GM23338 (cell line): ENCODE results near the gene DOCK2. TPM values are rescaled to one million over a fixed set of nuclear protein-coding genes. Genes with fewer than 3 reads are reported as not detected.

Experiments used
- ATAC-seq: fragments of 200-7000 bp; cut with Tn5 transposase; 3 replicates; pipeline ENCODE4 v1.9.1; 2020
- DNase-seq: peaks from one replicate; pipeline ENCODE4 v3.0.0-alpha.2; 2015; ENCODE audit warnings: low spot score
- H2AFZ ChIP-seq: fragments of 200-600 bp; sonication (generic); 2 replicates; pipeline ENCODE4 v1.8.0; 2016; ENCODE audit warnings: antibody characterized with exemption, mild to moderate bottlenecking, moderate library complexity
- H3F3A ChIP-seq: fragments of 200-600 bp; sonication (generic); replicated peaks from 2 replicates; pipeline ENCODE4 v1.8.0; 2017; ENCODE audit warnings: antibody characterized with exemption, mixed run types, low read depth
- H3K27ac ChIP-seq: fragments of 200-600 bp; sonication (generic); 2 replicates; pipeline ENCODE4 v1.6.1; 2016; ENCODE audit warnings: low read depth
- H3K27me3 ChIP-seq: fragments of 200-600 bp; sonication (generic); 2 replicates; pipeline ENCODE4 v1.8.0; 2016; ENCODE audit warnings: mild to moderate bottlenecking, mixed run types, moderate library complexity; ENCODE audit not compliant: insufficient read depth
- H3K36me3 ChIP-seq: fragments of 200-600 bp; sonication (generic); 2 replicates; pipeline ENCODE4 v1.8.0; 2016; ENCODE audit warnings: mild to moderate bottlenecking; ENCODE audit not compliant: insufficient read depth
- H3K4me1 ChIP-seq: fragments of 200-600 bp; sonication (generic); 2 replicates; pipeline ENCODE4 v1.8.0; 2016; ENCODE audit warnings: mild to moderate bottlenecking, moderate library complexity; ENCODE audit not compliant: insufficient read depth
- H3K4me2 ChIP-seq: fragments of 200-600 bp; sonication (generic); 2 replicates; pipeline ENCODE4 v1.7.1; 2017; ENCODE audit warnings: mixed run types
- H3K4me3 ChIP-seq: fragments of 200-600 bp; sonication (generic); 2 replicates; pipeline ENCODE4 v1.6.1; 2016; ENCODE audit warnings: mixed run types
- H3K79me2 ChIP-seq: fragments of 200-600 bp; sonication (generic); replicated peaks from 2 replicates; pipeline ENCODE4 v1.8.0; 2017; ENCODE audit warnings: mild to moderate bottlenecking; ENCODE audit not compliant: insufficient read depth
- H3K9me2 ChIP-seq: fragments of 200-600 bp; sonication (generic); 2 replicates; pipeline ENCODE4 v1.8.0; 2017; ENCODE audit not compliant: insufficient read depth
- H4K20me1 ChIP-seq: fragments of 200-600 bp; sonication (generic); replicated peaks from 2 replicates; pipeline ENCODE4 v1.8.0; 2017; ENCODE audit warnings: mild to moderate bottlenecking; ENCODE audit not compliant: insufficient read depth
- H3K27ac Mint-ChIP-seq: 2 replicates; pipeline ENCODE4 v1.8.0; 2020; ENCODE audit warnings: inconsistent platforms, mild to moderate bottlenecking, moderate library complexity, mixed read lengths
- H3K27me3 Mint-ChIP-seq: 3 replicates; pipeline ENCODE4 v1.8.0; 2022; ENCODE audit warnings: low read depth, mild to moderate bottlenecking, moderate library complexity, mixed read lengths, inconsistent platforms; ENCODE audit not compliant: insufficient read depth, poor library complexity
- H3K36me3 Mint-ChIP-seq: 3 replicates; pipeline ENCODE4 v1.8.0; 2021; ENCODE audit warnings: low read depth, mild to moderate bottlenecking, inconsistent platforms, moderate library complexity, mixed read lengths
- H3K4me1 Mint-ChIP-seq: 3 replicates; pipeline ENCODE4 v1.8.0; 2020; ENCODE audit warnings: mild to moderate bottlenecking, inconsistent platforms, mixed read lengths
- H3K4me3 Mint-ChIP-seq: 3 replicates; pipeline ENCODE4 v1.8.0; 2021; ENCODE audit warnings: moderate library complexity, mild to moderate bottlenecking, inconsistent platforms, mixed read lengths
- H3K9me3 Mint-ChIP-seq: 3 replicates; pipeline ENCODE4 v1.8.0; 2020; ENCODE audit warnings: moderate library complexity, mild to moderate bottlenecking, inconsistent platforms, mixed read lengths
- CREB1 ChIP-seq: fragments of 250-450 bp; sonication (Bioruptor Pico); IDR thresholded peaks from 2 replicates; pipeline ENCODE4 v1.5.0; 2020; ENCODE audit warnings: low read depth, mild to moderate bottlenecking, moderate library complexity
- ETS1 ChIP-seq: IDR thresholded peaks from 2 replicates; pipeline ENCODE4 v1.6.1; 2016; ENCODE audit warnings: antibody characterized with exemption
- EZH2 ChIP-seq: fragments of 200-600 bp; sonication (generic); IDR thresholded peaks from one replicate; pipeline ENCODE4 v1.8.0; 2017; ENCODE audit warnings: antibody characterized with exemption, mild to moderate bottlenecking, low read depth; ENCODE audit not compliant: unreplicated experiment
- EZH2phosphoT487 ChIP-seq: fragments of 200-600 bp; sonication (generic); IDR thresholded peaks from one replicate; pipeline ENCODE4 v1.8.1; 2018; ENCODE audit warnings: antibody characterized with exemption; ENCODE audit not compliant: unreplicated experiment
- JUNB ChIP-seq: IDR thresholded peaks from one replicate; pipeline ENCODE4 v1.6.1; 2016; ENCODE audit warnings: antibody characterized with exemption; ENCODE audit not compliant: unreplicated experiment
- NANOG ChIP-seq: IDR thresholded peaks from 2 replicates; pipeline ENCODE4 v1.6.1; 2016; ENCODE audit warnings: antibody characterized with exemption, borderline replicate concordance
- POLR2AphosphoS5 ChIP-seq: IDR thresholded peaks from 2 replicates; pipeline ENCODE4 v1.6.1; 2016; ENCODE audit warnings: antibody characterized with exemption, low read depth
- REST ChIP-seq: IDR thresholded peaks from one replicate; pipeline ENCODE4 v1.6.1; 2018; ENCODE audit warnings: antibody characterized with exemption; ENCODE audit not compliant: unreplicated experiment
- STAT1 ChIP-seq: IDR thresholded peaks from one replicate; pipeline ENCODE4 v1.6.1; 2016; ENCODE audit warnings: antibody characterized with exemption; ENCODE audit not compliant: unreplicated experiment
- ZNF114 ChIP-seq: fragments of 250-450 bp; sonication (Bioruptor Pico); IDR thresholded peaks from 2 replicates; pipeline ENCODE4 v1.5.0; 2020; ENCODE audit warnings: mild to moderate bottlenecking, moderate library complexity
- polyA plus RNA-seq: library from polyadenylated mRNA; unstranded; fragments of >200 nt; fragmentation: Nextera tagmentation; extraction: Ambion mirVana; gene quantifications from 2 replicates; pipeline ENCODE4 v1.2.1, GENCODE V29; 2016
- total RNA-seq: library from RNA; depleted of rRNA; stranded (reverse); fragments of >200 nt; shearing (Covaris generic); gene quantifications from 2 replicates; pipeline ENCODE4 v1.2.3, GENCODE V29; 2014
- TF ChIP-seq, protein P1 (sequence below): fragments of 250-450 bp; sonication (Bioruptor Pico); IDR thresholded peaks from 2 replicates; pipeline ENCODE4 v1.5.0; 2020; ENCODE audit warnings: mild to moderate bottlenecking, moderate library complexity
- TF ChIP-seq, protein P2 (sequence below), 2 experiments: fragments of 200-600 bp in 1 of 2; sonication (generic) in 1 of 2; conservative IDR thresholded peaks; 2 replicates each; pipeline versions ENCODE4 v1.5.1 to v1.6.1; 2016 to 2017; ENCODE audit warnings: antibody characterized with exemption in 2 of 2, low read depth in 2 of 2, mild to moderate bottlenecking in 2 of 2, moderate library complexity in 1 of 2

The DOCK2 gene
- total and polyA plus RNA-seq, 2 experiments from 2014 or later = 3.7 to 9.4 TPM

DNA sequence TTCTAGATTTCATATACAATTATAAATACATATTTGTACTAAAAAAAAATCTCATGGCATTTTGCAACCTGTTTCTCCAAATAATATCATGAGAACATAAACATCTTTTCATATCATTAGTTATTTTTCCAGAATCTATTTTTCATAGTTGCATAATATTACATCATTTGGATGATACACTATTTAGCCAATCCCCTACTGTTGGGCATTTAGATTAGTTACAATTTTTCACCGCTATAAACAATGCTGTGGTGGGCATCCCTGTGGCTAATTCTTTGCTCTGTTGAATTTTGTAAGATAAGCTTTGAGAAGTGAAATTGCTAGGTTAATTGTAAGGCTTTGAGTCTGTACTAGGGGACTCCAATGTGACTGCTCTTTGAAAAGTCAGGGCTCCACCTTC lies 466.4 kb downstream of the DOCK2 start:
- no peaks in the 10 kb centered on the region for H3F3A ChIP-seq
- H3K4me1 Mint-ChIP-seq = peaks cover 12% of the 10 kb centered on the region
- TF ChIP-seq, protein P1, sequence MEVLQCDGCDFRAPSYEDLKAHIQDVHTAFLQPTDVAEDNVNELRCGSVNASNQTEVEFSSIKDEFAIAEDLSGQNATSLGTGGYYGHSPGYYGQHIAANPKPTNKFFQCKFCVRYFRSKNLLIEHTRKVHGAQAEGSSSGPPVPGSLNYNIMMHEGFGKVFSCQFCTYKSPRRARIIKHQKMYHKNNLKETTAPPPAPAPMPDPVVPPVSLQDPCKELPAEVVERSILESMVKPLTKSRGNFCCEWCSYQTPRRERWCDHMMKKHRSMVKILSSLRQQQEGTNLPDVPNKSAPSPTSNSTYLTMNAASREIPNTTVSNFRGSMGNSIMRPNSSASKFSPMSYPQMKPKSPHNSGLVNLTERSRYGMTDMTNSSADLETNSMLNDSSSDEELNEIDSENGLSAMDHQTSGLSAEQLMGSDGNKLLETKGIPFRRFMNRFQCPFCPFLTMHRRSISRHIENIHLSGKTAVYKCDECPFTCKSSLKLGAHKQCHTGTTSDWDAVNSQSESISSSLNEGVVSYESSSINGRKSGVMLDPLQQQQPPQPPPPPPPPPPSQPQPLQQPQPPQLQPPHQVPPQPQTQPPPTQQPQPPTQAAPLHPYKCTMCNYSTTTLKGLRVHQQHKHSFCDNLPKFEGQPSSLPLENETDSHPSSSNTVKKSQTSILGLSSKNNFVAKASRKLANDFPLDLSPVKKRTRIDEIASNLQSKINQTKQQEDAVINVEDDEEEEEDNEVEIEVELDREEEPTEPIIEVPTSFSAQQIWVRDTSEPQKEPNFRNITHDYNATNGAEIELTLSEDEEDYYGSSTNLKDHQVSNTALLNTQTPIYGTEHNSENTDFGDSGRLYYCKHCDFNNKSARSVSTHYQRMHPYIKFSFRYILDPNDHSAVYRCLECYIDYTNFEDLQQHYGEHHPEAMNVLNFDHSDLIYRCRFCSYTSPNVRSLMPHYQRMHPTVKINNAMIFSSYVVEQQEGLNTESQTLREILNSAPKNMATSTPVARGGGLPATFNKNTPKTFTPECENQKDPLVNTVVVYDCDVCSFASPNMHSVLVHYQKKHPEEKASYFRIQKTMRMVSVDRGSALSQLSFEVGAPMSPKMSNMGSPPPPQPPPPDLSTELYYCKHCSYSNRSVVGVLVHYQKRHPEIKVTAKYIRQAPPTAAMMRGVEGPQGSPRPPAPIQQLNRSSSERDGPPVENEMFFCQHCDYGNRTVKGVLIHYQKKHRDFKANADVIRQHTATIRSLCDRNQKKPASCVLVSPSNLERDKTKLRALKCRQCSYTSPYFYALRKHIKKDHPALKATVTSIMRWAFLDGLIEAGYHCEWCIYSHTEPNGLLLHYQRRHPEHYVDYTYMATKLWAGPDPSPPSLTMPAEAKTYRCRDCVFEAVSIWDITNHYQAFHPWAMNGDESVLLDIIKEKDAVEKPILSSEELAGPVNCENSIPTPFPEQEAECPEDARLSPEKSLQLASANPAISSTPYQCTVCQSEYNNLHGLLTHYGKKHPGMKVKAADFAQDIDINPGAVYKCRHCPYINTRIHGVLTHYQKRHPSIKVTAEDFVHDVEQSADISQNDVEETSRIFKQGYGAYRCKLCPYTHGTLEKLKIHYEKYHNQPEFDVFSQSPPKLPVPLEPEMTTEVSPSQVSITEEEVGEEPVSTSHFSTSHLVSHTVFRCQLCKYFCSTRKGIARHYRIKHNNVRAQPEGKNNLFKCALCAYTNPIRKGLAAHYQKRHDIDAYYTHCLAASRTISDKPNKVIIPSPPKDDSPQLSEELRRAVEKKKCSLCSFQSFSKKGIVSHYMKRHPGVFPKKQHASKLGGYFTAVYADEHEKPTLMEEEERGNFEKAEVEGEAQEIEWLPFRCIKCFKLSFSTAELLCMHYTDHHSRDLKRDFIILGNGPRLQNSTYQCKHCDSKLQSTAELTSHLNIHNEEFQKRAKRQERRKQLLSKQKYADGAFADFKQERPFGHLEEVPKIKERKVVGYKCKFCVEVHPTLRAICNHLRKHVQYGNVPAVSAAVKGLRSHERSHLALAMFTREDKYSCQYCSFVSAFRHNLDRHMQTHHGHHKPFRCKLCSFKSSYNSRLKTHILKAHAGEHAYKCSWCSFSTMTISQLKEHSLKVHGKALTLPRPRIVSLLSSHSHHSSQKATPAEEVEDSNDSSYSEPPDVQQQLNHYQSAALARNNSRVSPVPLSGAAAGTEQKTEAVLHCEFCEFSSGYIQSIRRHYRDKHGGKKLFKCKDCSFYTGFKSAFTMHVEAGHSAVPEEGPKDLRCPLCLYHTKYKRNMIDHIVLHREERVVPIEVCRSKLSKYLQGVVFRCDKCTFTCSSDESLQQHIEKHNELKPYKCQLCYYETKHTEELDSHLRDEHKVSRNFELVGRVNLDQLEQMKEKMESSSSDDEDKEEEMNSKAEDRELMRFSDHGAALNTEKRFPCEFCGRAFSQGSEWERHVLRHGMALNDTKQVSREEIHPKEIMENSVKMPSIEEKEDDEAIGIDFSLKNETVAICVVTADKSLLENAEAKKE = no peak
- TF ChIP-seq EZH2phosphoT487 (no peak), NANOG (no peak), JUNB (no peak), REST (no peak), CREB1 (CRISPR knock-in tag) (no peak), ZNF114 (CRISPR knock-in tag) (no peak), EZH2 (no peak), STAT1 (no peak), POLR2AphosphoS5 (no peak), ETS1 (no peak)
- TF ChIP-seq, protein P2, sequence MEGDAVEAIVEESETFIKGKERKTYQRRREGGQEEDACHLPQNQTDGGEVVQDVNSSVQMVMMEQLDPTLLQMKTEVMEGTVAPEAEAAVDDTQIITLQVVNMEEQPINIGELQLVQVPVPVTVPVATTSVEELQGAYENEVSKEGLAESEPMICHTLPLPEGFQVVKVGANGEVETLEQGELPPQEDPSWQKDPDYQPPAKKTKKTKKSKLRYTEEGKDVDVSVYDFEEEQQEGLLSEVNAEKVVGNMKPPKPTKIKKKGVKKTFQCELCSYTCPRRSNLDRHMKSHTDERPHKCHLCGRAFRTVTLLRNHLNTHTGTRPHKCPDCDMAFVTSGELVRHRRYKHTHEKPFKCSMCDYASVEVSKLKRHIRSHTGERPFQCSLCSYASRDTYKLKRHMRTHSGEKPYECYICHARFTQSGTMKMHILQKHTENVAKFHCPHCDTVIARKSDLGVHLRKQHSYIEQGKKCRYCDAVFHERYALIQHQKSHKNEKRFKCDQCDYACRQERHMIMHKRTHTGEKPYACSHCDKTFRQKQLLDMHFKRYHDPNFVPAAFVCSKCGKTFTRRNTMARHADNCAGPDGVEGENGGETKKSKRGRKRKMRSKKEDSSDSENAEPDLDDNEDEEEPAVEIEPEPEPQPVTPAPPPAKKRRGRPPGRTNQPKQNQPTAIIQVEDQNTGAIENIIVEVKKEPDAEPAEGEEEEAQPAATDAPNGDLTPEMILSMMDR (conservative IDR thresholded peaks at IDR 0.05; ENCODE audit: low read depth in 2 of 2) = no peak
- no peaks in the 10 kb centered on the region; the same call in 1 of the 2 replicates for H3K9me2 ChIP-seq
- no peak overlapping the region for H3K4me3 ChIP-seq
- H3K27me3 ChIP-seq = no peaks in the 10 kb centered on the region
- H4K20me1 ChIP-seq = no peaks in the 10 kb centered on the region
- H3K4me3 Mint-ChIP-seq = no peak overlapping the region
- no peak for ATAC-seq
- H3K79me2 ChIP-seq = no peaks in the 10 kb centered on the region
- H3K27me3 Mint-ChIP-seq = peaks cover 7% of the 10 kb centered on the region
- H3K27ac Mint-ChIP-seq = no peak overlapping the region
- no peaks in the 10 kb centered on the region for H3K4me1 ChIP-seq
- peaks cover 4% of the 10 kb centered on the region; the same call in 2 of the 3 replicates for H3K9me3 Mint-ChIP-seq
- no peaks in the 10 kb centered on the region for H3K36me3 ChIP-seq
- H3K36me3 Mint-ChIP-seq = no peaks in the 10 kb centered on the region; the same call in 2 of the 3 replicates
- no peak overlapping the region for H3K4me2 ChIP-seq
- H3K27ac ChIP-seq = no peak overlapping the region
- H2AFZ ChIP-seq = no peak overlapping the region
- no peak for DNase-seq
